PFSK-1 (cell line): ENCODE results near the gene PIEZO2.

Experiments used
- FOXP2 ChIP-seq: optimal IDR thresholded peaks from 2 replicates; pipeline ENCODE3; 2011; ENCODE audit warnings: borderline replicate concordance, control low read depth, inconsistent platforms; ENCODE audit not compliant: insufficient read depth; ENCODE audit errors: extremely low read length, extremely low read depth
- POLR2AphosphoS5 ChIP-seq: IDR thresholded peaks from 2 replicates; pipeline ENCODE4 v1.6.1; 2012; ENCODE audit warnings: low read depth, mild to moderate bottlenecking, control low read depth, low read length, moderate library complexity
- REST ChIP-seq, 2 experiments: IDR thresholded peaks; 2 replicates each; pipeline versions ENCODE4 v1.6.1 to v1.8.0; 2011 to 2012; ENCODE audit warnings: low read depth in 2 of 2, low read length in 2 of 2, control low read depth in 1 of 2, inconsistent platforms in 1 of 2, mild to moderate bottlenecking in 1 of 2, moderate library complexity in 1 of 2; ENCODE audit not compliant: insufficient read depth in 1 of 2
- SIN3A ChIP-seq: IDR thresholded peaks from 2 replicates; pipeline ENCODE4 v1.6.1; 2012; ENCODE audit warnings: mild to moderate bottlenecking, low read length, moderate library complexity, borderline replicate concordance; ENCODE audit not compliant: insufficient read depth
- TAF1 ChIP-seq: IDR thresholded peaks from 2 replicates; pipeline ENCODE4 v1.6.1; 2012; ENCODE audit warnings: low read length, control low read depth, borderline replicate concordance; ENCODE audit not compliant: insufficient read depth

PIEZO2 gene

GRCh38 chr18:11035814-11036495 lies 113.4 kb downstream of the PIEZO2 start:
- TF ChIP-seq FOXP2, result no peak
- TF ChIP-seq TAF1, result no peak
- TF ChIP-seq POLR2AphosphoS5, result no peak
- no peak for TF ChIP-seq SIN3A
- no peak for TF ChIP-seq REST (IDR thresholded peaks at IDR 0.05; ENCODE audit: insufficient read depth in 1 of 2, low read depth in 2 of 2, low read length in 2 of 2)

- TF ChIP-seq REST (IDR thresholded peaks at IDR 0.05; ENCODE audit: insufficient read depth in 1 of 2, low read depth in 2 of 2, low read length in 2 of 2) (no peak), POLR2AphosphoS5 (no peak), SIN3A (no peak), TAF1 (no peak), FOXP2 (no peak)
Observed at GRCh38 chr18:11035376-11035775, 114.0 kb downstream of the PIEZO2 start.

- TF ChIP-seq POLR2AphosphoS5 (no peak), SIN3A (no peak), REST (IDR thresholded peaks at IDR 0.05; ENCODE audit: insufficient read depth in 1 of 2, low read depth in 2 of 2, low read length in 2 of 2) (no peak), TAF1 (no peak), FOXP2 (no peak)
Observed at GRCh38 chr18:11034884-11035283, 114.5 kb downstream of the PIEZO2 start.

GRCh38 chr18:11033503-11033902 lies 115.9 kb downstream of the PIEZO2 start:
- TF ChIP-seq FOXP2 (no peak), POLR2AphosphoS5 (no peak), TAF1 (no peak), SIN3A (no peak), REST (IDR thresholded peaks at IDR 0.05; ENCODE audit: insufficient read depth in 1 of 2, low read depth in 2 of 2, low read length in 2 of 2) (no peak)

GRCh38 chr18:11031966-11032365 lies 117.4 kb downstream of the PIEZO2 start:
- TF ChIP-seq SIN3A (no peak), REST (IDR thresholded peaks at IDR 0.05; ENCODE audit: insufficient read depth in 1 of 2, low read depth in 2 of 2, low read length in 2 of 2) (no peak), FOXP2 (no peak), TAF1 (no peak), POLR2AphosphoS5 (no peak)
